Neural progenitor cell (in vitro differentiated cells): ENCODE results near the gene CDC123. TPM values are rescaled to one million over a fixed set of nuclear protein-coding genes. Genes with fewer than 3 reads are reported as not detected.

Experiments used
- DNase-seq: peaks from one replicate; pipeline ENCODE4 v3.0.0-alpha.2; 2016; ENCODE audit warnings: low spot score
- H2AFZ ChIP-seq: fragments of 200-600 bp; sonication (generic); replicated peaks from 2 replicates; pipeline ENCODE4 v1.6.1; 2016; ENCODE audit warnings: antibody characterized with exemption
- H3F3A ChIP-seq: fragments of 200-600 bp; sonication (generic); 2 replicates; pipeline ENCODE4 v1.6.1; 2016; ENCODE audit warnings: antibody characterized with exemption, low read depth
- H3K27ac ChIP-seq: fragments of 200-600 bp; sonication (generic); 2 replicates; pipeline ENCODE4 v1.5.1; 2016; ENCODE audit warnings: mild to moderate bottlenecking
- H3K27me3 ChIP-seq: fragments of 200-600 bp; sonication (generic); 2 replicates; pipeline ENCODE4 v1.6.1; 2016; ENCODE audit warnings: mild to moderate bottlenecking, moderate library complexity
- H3K36me3 ChIP-seq: fragments of 200-600 bp; sonication (generic); 2 replicates; pipeline ENCODE4 v1.5.1; 2016
- H3K4me1 ChIP-seq: fragments of 200-600 bp; sonication (generic); 2 replicates; pipeline ENCODE4 v1.6.1; 2016; ENCODE audit warnings: mixed run types
- H3K4me2 ChIP-seq: fragments of 200-600 bp; sonication (generic); 2 replicates; pipeline ENCODE4 v1.6.1; 2016
- H3K4me3 ChIP-seq: fragments of 200-600 bp; sonication (generic); 2 replicates; pipeline ENCODE4 v1.5.1; 2016
- H3K79me2 ChIP-seq: fragments of 200-600 bp; sonication (generic); 2 replicates; pipeline ENCODE4 v1.6.1; 2016; ENCODE audit warnings: low read depth
- H3K9ac ChIP-seq: fragments of 200-600 bp; sonication (generic); 2 replicates; pipeline ENCODE4 v1.6.1; 2016
- H3K9me3 ChIP-seq: fragments of 200-600 bp; sonication (generic); 2 replicates; pipeline ENCODE4 v1.5.1; 2016; ENCODE audit warnings: low read depth
- H4K20me1 ChIP-seq: fragments of 200-600 bp; sonication (generic); 2 replicates; pipeline ENCODE4 v1.6.1; 2016; ENCODE audit warnings: low read depth
- H3K27ac Mint-ChIP-seq: 3 replicates; pipeline ENCODE4 v1.8.0; 2021; ENCODE audit warnings: mixed read lengths
- H3K27me3 Mint-ChIP-seq: 2 replicates; pipeline ENCODE4 v1.8.0; 2022; ENCODE audit warnings: low read depth, mild to moderate bottlenecking, inconsistent platforms, moderate library complexity, mixed read lengths; ENCODE audit not compliant: insufficient read depth
- H3K36me3 Mint-ChIP-seq: 3 replicates; pipeline ENCODE4 v1.8.0; 2021; ENCODE audit warnings: mixed read lengths
- H3K4me1 Mint-ChIP-seq: 3 replicates; pipeline ENCODE4 v1.8.0; 2021; ENCODE audit warnings: mixed read lengths
- H3K4me3 Mint-ChIP-seq: 3 replicates; pipeline ENCODE4 v1.8.0; 2021; ENCODE audit warnings: mild to moderate bottlenecking, moderate library complexity, mixed read lengths
- H3K9me3 Mint-ChIP-seq: 3 replicates; pipeline ENCODE4 v1.8.0; 2020; ENCODE audit warnings: mixed read lengths
- EZH2 ChIP-seq: fragments of 200-600 bp; sonication (generic); IDR thresholded peaks from 2 replicates; pipeline ENCODE4 v1.6.1; 2017; ENCODE audit warnings: antibody characterized with exemption, mild to moderate bottlenecking, moderate library complexity
- EZH2phosphoT487 ChIP-seq: fragments of 200-600 bp; sonication (generic); IDR thresholded peaks from 2 replicates; pipeline ENCODE4 v1.6.1; 2017; ENCODE audit warnings: antibody characterized with exemption
- total RNA-seq: library from RNA; depleted of rRNA; stranded (reverse); fragments of >200 nt; gene quantifications from 2 replicates; pipeline ENCODE4 v1.2.3, GENCODE V29; 2015; ENCODE audit warnings: low replicate concordance
- TF ChIP-seq, protein P1 (sequence below): fragments of 200-600 bp; sonication (generic); IDR thresholded peaks from 2 replicates; pipeline ENCODE4 v1.5.1; 2017; ENCODE audit warnings: antibody characterized with exemption, mild to moderate bottlenecking

The CDC123 gene
- total RNA-seq, 1 donor from 2014 or later, result 134 TPM

DNA sequence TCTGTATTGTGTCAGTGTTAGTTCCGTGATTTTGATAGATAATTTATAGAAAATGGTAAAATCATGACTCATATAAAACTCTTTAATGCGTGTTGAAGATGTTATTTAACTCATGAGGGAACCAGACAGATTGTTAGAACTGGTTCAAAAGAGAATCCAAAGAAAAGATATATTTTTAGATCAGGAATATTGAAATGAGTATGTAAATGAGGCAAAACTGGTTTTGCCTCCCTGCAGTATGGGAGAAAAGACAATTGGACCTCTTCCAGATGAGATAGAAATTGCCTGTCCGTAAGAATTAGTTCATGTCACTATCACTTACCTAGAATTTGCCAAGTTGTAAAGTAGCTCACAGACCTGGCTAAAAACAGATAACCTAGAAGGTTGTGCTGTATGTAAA, 17.6 kb downstream of the CDC123 start:
- Histone ChIP-seq H3F3A (peaks cover 9% of the 10 kb centered on the region), H3K27me3 (no peaks in the 10 kb centered on the region), H3K4me3 (no peak overlapping the region), H3K79me2 (peaks cover 19% of the 10 kb centered on the region), H3K9ac (no peak overlapping the region), H3K4me1 (no peaks in the 10 kb centered on the region), H3K9me3 (no peaks in the 10 kb centered on the region), H4K20me1 (peaks cover 11% of the 10 kb centered on the region), H3K36me3 (peaks cover 24% of the 10 kb centered on the region), H3K4me2 (no peak overlapping the region), H3K27ac (no peak overlapping the region), H2AFZ (no peak overlapping the region)
- TF ChIP-seq, protein P1, sequence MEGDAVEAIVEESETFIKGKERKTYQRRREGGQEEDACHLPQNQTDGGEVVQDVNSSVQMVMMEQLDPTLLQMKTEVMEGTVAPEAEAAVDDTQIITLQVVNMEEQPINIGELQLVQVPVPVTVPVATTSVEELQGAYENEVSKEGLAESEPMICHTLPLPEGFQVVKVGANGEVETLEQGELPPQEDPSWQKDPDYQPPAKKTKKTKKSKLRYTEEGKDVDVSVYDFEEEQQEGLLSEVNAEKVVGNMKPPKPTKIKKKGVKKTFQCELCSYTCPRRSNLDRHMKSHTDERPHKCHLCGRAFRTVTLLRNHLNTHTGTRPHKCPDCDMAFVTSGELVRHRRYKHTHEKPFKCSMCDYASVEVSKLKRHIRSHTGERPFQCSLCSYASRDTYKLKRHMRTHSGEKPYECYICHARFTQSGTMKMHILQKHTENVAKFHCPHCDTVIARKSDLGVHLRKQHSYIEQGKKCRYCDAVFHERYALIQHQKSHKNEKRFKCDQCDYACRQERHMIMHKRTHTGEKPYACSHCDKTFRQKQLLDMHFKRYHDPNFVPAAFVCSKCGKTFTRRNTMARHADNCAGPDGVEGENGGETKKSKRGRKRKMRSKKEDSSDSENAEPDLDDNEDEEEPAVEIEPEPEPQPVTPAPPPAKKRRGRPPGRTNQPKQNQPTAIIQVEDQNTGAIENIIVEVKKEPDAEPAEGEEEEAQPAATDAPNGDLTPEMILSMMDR, result no peak
- TF ChIP-seq EZH2 (no peak), EZH2phosphoT487 (no peak)
- Mint-ChIP-seq H3K27me3 (no peaks in the 10 kb centered on the region), H3K36me3 (peaks cover 43% of the 10 kb centered on the region), H3K9me3 (no peaks in the 10 kb centered on the region), H3K4me3 (no peak overlapping the region), H3K27ac (no peak overlapping the region), H3K4me1 (no peaks in the 10 kb centered on the region)
- no peak for DNase-seq

DNA sequence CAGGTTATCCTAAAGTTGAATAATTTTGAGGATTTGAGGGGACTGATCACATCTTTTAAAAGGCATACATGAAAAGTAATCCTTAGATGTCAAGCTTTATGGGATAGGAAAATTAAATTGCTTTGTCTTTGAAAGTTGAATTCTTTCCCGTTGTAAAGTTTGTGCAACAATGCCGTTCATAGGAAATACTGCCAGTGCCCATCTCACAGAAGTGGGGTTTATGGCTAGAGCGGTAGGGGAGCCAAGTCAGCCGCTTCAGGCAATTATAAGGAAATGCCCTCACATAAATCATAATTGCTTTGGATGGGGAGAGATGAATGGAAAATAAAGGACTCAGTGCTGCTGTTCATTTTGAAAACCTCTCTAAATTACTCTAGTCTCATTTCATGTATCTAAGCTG, 18.1 kb downstream of the CDC123 start:
- H3K4me2 ChIP-seq, result no peak overlapping the region
- peaks cover 24% of the 10 kb centered on the region for H3K36me3 ChIP-seq
- H3K4me1 Mint-ChIP-seq, result no peaks in the 10 kb centered on the region
- H3K9me3 Mint-ChIP-seq, result no peaks in the 10 kb centered on the region
- H3K4me3 Mint-ChIP-seq, result no peak overlapping the region
- H4K20me1 ChIP-seq, result peaks cover 11% of the 10 kb centered on the region
- H3K9me3 ChIP-seq, result no peaks in the 10 kb centered on the region
- H3K9ac ChIP-seq, result no peak overlapping the region
- H3K79me2 ChIP-seq, result peaks cover 15% of the 10 kb centered on the region
- H3K36me3 Mint-ChIP-seq, result peaks cover 41% of the 10 kb centered on the region
- H3K27me3 ChIP-seq, result no peaks in the 10 kb centered on the region
- H2AFZ ChIP-seq, result no peak overlapping the region
- no peak for DNase-seq
- TF ChIP-seq, protein P1, result no peak
- TF ChIP-seq EZH2 (no peak), EZH2phosphoT487 (no peak)
- no peaks in the 10 kb centered on the region for H3K27me3 Mint-ChIP-seq
- H3K27ac ChIP-seq, result no peak overlapping the region
- H3K27ac Mint-ChIP-seq, result no peak overlapping the region
- H3F3A ChIP-seq, result peaks cover 9% of the 10 kb centered on the region
- no peak overlapping the region for H3K4me3 ChIP-seq
- H3K4me1 ChIP-seq, result no peaks in the 10 kb centered on the region

DNA sequence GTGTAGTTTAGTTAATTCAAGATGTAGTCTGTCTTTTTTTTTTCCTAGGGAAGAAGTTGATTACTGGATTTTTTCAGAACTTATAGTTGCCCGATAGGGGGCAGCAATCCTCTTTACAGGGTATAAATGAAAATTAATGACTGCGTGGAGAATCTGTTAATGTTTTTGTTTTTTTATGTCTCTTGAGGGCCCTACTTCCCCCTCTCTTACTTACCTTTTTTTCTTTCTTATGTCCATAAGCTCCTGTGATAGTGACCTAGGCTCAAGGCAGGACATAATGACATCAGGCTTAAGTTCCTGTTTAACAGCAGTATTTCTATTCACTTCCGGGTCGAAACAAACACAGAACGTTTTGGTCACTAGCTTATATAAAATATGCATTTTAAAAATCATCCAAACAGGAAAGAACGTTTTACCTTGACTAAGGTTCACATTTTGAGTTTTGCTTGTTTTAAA, 18.8 kb downstream of the CDC123 start:
- Histone ChIP-seq H2AFZ (no peak overlapping the region), H3K36me3 (peaks cover 25% of the 10 kb centered on the region), H3K4me1 (no peaks in the 10 kb centered on the region), H3K27ac (no peak overlapping the region), H3K79me2 (peaks cover 11% of the 10 kb centered on the region), H3K4me3 (no peak overlapping the region), H3F3A (peaks cover 9% of the 10 kb centered on the region), H3K4me2 (no peak overlapping the region), H3K27me3 (no peaks in the 10 kb centered on the region), H3K9me3 (no peaks in the 10 kb centered on the region), H4K20me1 (peaks cover 11% of the 10 kb centered on the region), H3K9ac (no peak overlapping the region)
- Mint-ChIP-seq H3K4me3 (no peak overlapping the region), H3K27ac (no peak overlapping the region), H3K27me3 (no peaks in the 10 kb centered on the region), H3K36me3 (peaks cover 40% of the 10 kb centered on the region), H3K9me3 (no peaks in the 10 kb centered on the region), H3K4me1 (no peaks in the 10 kb centered on the region)
- TF ChIP-seq EZH2, result no peak
- no peak for TF ChIP-seq EZH2phosphoT487
- TF ChIP-seq, protein P1, result peak; percentile 68
- DNase-seq, result peak; percentile 61
